Gastrocnemius medialis (tissue), 4 donors: ENCODE measurements around the gene AP3S2.

Experiments
- POLR2A ChIP-seq, 2 donors: fragments of 450-650 bp; IDR thresholded peaks; one replicate each; pipeline ENCODE4 v1.6.1; 2017; ENCODE audit warnings: antibody characterized with exemption in 2 of 2, mild to moderate bottlenecking in 2 of 2, moderate library complexity in 2 of 2
- TF ChIP-seq, protein P1 (sequence below), 5 experiments: fragments of 450-650 bp in 3 of 5; fragments of 200-600 bp in 2 of 5; sonication (generic) in 2 of 5; IDR thresholded peaks in 4 of 5; conservative IDR thresholded peaks in 1 of 5; 1 replicate in 4 of 5; 2 replicates in 1 of 5; pipeline ENCODE4 v1.5.1; 2016 to 2019; ENCODE audit warnings: antibody characterized with exemption in 5 of 5, mild to moderate bottlenecking in 3 of 5, moderate library complexity in 3 of 5

DNA sequence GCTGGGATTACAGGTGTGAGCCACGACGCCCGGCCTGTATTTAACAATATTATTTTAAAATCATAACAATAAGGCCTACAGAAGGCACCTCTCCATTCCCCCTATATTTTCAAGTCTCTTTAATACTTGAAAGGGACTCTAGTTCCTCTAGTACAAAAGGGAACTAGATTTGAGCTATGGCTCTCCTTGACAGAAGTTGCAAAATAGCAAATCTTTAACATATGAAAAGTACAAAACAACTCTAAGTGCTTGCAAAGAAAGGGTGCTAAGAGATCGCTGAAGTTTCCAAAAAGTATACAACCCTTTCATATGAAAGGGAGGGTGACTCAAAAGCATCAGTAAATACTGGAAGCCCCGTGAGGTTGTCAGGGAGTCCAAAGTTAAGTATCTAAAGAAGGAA lies 23.8 kb downstream of the AP3S2 start:
- TF ChIP-seq, protein P1, sequence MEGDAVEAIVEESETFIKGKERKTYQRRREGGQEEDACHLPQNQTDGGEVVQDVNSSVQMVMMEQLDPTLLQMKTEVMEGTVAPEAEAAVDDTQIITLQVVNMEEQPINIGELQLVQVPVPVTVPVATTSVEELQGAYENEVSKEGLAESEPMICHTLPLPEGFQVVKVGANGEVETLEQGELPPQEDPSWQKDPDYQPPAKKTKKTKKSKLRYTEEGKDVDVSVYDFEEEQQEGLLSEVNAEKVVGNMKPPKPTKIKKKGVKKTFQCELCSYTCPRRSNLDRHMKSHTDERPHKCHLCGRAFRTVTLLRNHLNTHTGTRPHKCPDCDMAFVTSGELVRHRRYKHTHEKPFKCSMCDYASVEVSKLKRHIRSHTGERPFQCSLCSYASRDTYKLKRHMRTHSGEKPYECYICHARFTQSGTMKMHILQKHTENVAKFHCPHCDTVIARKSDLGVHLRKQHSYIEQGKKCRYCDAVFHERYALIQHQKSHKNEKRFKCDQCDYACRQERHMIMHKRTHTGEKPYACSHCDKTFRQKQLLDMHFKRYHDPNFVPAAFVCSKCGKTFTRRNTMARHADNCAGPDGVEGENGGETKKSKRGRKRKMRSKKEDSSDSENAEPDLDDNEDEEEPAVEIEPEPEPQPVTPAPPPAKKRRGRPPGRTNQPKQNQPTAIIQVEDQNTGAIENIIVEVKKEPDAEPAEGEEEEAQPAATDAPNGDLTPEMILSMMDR (IDR thresholded peaks at IDR 0.05 in 4 of 5, conservative IDR thresholded peaks at IDR 0.05 in 1 of 5): no peak
- no peak for TF ChIP-seq POLR2A (IDR thresholded peaks at IDR 0.05)
